Subcutaneous adipose tissue (tissue), 4 donors: ENCODE results near the gene VSTM2A. TPM values are rescaled to one million over a fixed set of nuclear protein-coding genes. Genes with fewer than 3 reads are reported as not detected.

Source experiments
- CTCF ChIP-seq: fragments of 450-650 bp; IDR thresholded peaks from one replicate; pipeline ENCODE4 v1.5.1; 2016; ENCODE audit warnings: low read depth, mild to moderate bottlenecking, control low read depth, antibody characterized with exemption, moderate library complexity
- total RNA-seq, 4 donors: library from RNA; depleted of rRNA; stranded (reverse); fragments of >200 nt; gene quantifications; one replicate each; pipeline ENCODE4 v1.1.0, GENCODE V29; 2016

The VSTM2A gene
- total RNA-seq, 4 donors from 2014 or later = not detected

GRCh38 chr7:54546081-54546985, 4.2 kb downstream of the VSTM2A start:
- no peak for TF ChIP-seq CTCF

GRCh38 chr7:54546986-54547314, 4.8 kb downstream of the VSTM2A start:
- TF ChIP-seq CTCF = no peak

GRCh38 chr7:54550471-54550870, 8.3 kb downstream of the VSTM2A start:
- TF ChIP-seq CTCF = no peak

- TF ChIP-seq CTCF = no peak
Measured at GRCh38 chr7:54556121-54556520, 13.9 kb downstream of the VSTM2A start.

- TF ChIP-seq CTCF = no peak
Measured at GRCh38 chr7:54559401-54559800, 17.2 kb downstream of the VSTM2A start.

GRCh38 chr7:54560198-54560597, 18.0 kb downstream of the VSTM2A start:
- no peak for TF ChIP-seq CTCF

- no peak for TF ChIP-seq CTCF
Measured at GRCh38 chr7:54560723-54561122, 18.5 kb downstream of the VSTM2A start.
